Measurements from ENCODE around the gene CALHM1.

Gene CALHM1

DNA sequence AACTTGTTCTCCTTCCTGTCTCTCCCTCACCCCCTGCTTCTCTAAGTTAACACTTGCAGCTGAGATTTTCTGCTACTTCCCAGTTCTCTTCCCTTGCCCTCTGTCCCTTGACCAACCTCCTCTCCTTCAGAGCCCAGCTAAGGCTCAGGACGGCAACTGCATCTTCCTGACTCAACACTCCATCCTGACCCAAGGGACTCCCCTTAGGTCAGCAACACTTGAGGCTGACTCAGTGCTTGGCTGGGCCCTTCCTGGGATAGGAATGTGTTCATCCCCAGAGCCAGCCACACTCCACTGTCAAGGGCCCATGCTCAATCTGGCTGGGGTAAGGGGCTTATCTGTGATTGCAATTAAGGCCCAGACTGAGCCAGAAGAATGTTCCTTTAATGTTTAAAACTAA is 10.0 kb downstream of the CALHM1 start:
- TF ChIP-seq, protein P1, sequence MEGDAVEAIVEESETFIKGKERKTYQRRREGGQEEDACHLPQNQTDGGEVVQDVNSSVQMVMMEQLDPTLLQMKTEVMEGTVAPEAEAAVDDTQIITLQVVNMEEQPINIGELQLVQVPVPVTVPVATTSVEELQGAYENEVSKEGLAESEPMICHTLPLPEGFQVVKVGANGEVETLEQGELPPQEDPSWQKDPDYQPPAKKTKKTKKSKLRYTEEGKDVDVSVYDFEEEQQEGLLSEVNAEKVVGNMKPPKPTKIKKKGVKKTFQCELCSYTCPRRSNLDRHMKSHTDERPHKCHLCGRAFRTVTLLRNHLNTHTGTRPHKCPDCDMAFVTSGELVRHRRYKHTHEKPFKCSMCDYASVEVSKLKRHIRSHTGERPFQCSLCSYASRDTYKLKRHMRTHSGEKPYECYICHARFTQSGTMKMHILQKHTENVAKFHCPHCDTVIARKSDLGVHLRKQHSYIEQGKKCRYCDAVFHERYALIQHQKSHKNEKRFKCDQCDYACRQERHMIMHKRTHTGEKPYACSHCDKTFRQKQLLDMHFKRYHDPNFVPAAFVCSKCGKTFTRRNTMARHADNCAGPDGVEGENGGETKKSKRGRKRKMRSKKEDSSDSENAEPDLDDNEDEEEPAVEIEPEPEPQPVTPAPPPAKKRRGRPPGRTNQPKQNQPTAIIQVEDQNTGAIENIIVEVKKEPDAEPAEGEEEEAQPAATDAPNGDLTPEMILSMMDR (IDR thresholded peaks at IDR 0.05; ENCODE audit: low read depth, low read length, missing control alignments), result no peak
- no peak overlapping the region for H3K4me3 ChIP-seq (ENCODE audit: low read depth, low read length)
- no peak for DNase-seq (ENCODE audit: low read depth)

DNA sequence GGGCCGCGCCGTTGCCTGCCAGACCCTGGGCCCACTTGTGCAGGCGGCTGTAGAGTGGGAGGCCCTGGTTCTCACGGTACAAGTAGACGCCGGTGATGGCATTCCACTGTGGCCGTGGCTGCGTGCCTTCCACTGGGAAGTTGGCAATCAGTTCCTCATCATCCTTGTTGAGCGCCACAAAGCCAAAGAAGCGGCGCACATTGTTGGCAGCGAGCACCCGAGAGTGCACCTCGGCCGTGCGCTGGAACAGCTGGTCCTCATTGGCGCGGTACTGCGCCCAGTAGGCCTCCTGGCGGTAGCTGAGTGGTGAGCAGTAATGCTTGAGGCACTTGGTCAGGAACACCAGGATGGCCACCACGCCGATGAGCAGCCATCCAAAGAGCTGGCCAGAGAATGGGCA is 11.5 kb downstream of the CALHM1 start:
- no peak for DNase-seq (ENCODE audit: low read depth)
- TF ChIP-seq, protein P1 (IDR thresholded peaks at IDR 0.05; ENCODE audit: low read depth, low read length, missing control alignments), result no peak

DNA sequence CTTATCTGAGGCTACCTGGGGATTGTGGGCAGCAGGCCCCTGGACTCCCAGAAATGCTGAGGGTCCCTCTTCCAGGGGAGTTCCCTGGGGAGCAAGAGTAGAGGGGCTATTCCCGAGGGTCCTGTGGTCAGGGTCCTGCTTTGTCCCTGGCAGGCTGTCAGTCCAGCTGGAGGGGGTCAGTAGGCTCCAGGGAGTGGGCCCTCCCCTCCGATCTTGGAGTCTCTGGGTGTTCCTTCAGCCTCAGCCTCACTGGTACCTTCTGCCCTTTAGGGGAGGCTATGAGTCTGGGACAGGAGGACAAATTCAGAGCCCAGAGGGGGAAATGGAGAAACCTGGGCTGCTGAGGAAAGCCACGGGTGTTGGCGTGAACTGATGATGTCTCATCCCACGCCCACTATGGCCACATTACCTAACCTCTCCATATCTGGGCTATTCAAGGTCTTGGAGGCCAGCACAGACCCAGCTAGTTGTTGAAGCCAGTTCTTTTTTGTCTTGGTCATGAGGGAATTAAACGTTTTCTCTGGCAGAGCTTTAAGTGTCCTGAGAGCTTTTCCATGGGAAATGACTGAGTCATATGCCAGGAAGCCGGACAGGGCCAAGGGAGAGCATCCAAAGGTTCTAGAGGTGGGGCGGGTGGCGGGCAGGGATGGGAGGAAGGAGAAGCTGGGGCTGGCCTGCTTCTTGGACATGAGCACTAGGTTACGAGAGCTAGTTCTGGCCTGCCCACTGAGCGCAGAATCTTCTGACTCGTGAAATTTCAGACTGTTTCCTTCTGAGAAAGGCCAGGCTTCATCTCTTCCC is 12.7 kb downstream of the CALHM1 start:
- H3K4me3 ChIP-seq (ENCODE audit: low read depth, low read length), result no peak overlapping the region
- TF ChIP-seq, protein P1 (IDR thresholded peaks at IDR 0.05; ENCODE audit: low read depth, low read length, missing control alignments), result no peak
- DNase-seq (ENCODE audit: low read depth), result no peak

More for the DNA sequence above, 11.5 kb downstream of the CALHM1 start:
- H3K4me3 ChIP-seq (ENCODE audit: low read depth, low read length), result no peak overlapping the region

DNA sequence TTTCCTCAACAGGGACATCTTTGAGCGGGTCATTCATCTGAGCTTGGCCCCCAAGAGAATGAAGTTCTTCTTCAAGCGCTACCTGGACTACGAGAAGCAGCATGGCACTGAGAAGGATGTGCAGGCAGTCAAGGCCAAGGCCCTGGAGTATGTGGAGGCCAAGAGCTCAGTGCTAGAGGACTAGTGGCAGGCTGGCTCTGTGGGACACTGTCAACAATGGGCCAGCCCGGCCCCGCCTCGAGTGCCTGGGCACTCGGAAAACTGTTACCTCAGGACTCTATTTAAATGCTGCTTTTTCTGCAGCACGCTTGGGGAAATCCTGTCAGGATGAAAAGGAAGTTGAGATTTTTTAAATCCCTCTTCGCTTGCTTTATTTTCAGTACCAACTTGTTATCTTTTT is 13.3 kb downstream of the CALHM1 start:
- no peak overlapping the region for H3K4me3 ChIP-seq (ENCODE audit: low read depth, low read length)
- TF ChIP-seq, protein P1 (IDR thresholded peaks at IDR 0.05; ENCODE audit: low read depth, low read length, missing control alignments), result no peak
- DNase-seq (ENCODE audit: low read depth), result no peak

DNA sequence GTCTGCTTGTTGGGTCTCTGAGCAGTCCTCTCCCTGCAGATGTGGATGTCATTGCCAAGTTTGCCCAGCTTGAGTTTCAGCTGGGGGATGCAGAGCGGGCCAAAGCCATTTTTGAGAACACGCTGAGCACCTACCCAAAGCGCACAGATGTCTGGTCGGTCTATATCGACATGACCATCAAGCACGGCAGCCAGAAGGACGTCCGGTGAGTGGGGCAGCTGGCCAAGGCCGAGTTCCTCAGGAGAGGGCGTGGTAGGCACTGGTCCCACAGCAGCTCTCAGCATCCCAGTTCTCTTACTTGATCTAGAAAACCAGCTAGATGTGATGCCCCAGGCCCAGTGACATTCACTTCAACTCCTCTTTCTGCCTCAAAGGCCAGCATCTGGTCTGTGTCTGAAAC is 14.2 kb downstream of the CALHM1 start:
- TF ChIP-seq, protein P1 (IDR thresholded peaks at IDR 0.05; ENCODE audit: low read depth, low read length, missing control alignments), result no peak
- no peak for DNase-seq (ENCODE audit: low read depth)
- H3K4me3 ChIP-seq (ENCODE audit: low read depth, low read length), result no peak overlapping the region

DNA sequence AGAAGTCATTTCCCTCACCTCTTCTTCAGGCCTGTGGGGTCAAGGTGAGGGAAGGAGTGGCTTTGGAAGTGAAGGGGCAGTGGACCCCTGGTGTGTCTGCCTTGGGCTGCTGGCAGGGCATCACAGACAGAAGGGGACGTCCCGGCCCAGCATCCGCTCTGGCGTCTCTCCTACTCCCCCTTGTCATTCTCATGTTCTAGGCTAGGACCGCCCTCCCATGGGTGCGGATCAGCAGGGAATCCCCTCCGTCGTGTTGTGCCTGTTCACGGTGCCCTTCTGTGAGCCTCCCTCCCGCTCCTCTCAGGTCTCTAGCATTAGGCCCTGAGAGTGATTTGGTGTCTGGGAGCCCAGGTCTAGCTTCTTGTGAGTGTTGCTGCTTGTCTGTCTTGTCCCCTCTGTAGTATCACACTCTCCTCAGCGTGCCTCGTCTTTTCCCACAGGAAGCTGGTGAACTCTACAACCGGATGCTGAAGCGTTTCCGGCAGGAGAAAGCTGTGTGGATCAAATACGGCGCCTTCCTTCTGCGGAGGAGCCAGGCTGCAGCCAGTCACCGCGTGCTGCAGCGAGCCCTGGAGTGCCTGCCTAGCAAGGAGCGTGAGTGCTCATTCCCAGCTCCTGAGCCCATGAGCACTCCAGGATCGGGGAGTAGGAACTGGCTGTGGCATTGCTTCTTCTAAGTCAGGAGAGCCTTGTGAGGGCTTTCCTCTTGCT is 15.1 kb downstream of the CALHM1 start:
- no peak for DNase-seq (ENCODE audit: low read depth)
- TF ChIP-seq, protein P1 (IDR thresholded peaks at IDR 0.05; ENCODE audit: low read depth, low read length, missing control alignments), result no peak
- no peak overlapping the region for H3K4me3 ChIP-seq (ENCODE audit: low read depth, low read length)
